ENCODE results near the gene THRB.

THRB gene

GRCh38 chr3:24494618-24495325 is at the start of gene THRB:
THRB (minus strand) TSS chr3:24494850.
- peak; percentile 92 for DNase-seq

- no peak for DNase-seq
Observed at GRCh38 chr3:24541935-24542334, 47.3 kb upstream of the THRB start.

DNA sequence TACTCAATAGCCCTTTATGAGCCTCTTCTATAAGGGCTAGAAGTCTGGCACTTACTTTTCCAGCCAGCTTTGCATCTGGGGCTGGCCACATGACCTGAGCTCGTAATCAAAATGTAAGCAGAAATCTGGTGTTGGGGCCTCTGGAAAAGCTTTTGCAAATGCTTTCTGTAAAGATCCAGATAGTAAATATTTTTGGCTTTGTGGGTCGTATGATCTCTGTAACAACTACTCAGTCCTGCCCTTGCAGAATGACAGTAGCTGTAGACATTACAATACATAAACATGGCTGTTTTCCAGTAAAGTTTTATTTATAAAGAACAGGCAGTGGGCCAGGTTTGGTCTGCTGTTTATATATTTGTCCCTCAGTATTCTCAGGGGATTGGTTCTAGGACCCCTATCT is 46.2 kb upstream of the THRB start:
- no peak for DNase-seq

DNA sequence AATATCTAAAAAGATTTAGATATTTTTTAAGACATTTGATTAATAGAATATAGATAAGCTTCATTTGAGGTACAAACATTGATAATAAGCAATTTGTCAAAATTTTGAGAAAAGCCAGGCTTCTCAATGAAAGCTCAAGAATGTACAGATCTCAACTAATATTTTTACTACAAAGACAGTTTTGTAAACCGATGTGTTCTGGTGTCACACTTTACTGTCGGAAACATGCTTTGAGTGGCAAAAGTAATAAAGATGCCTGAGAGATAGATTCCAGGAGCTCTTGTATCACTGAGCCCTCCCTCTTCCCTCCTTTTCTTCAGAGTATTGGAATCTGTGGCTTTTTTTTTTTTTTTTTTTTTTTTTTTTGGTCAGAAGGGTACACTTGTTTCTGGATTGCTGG is 45.0 kb upstream of the THRB start:
- no peak for DNase-seq

DNA sequence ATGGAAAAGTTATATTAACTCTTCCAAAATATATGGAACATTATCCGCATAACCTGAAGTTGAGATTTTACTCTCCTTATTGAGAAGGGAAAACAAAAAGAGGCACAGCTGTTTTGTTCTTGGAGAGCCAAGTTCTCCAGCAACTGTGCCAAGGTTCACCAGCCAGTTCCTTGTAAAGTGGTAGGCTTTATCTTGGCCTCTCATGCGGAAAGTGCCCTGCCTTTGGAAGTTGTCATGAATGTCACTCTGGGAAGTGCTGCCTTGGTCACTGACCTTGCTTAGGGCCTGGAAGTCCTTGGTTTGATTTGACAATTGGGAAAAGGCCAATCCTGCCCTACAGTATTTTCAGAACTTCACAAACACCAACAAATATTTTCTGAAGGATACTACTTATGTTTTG is 44.2 kb upstream of the THRB start:
- DNase-seq, result no peak

DNA sequence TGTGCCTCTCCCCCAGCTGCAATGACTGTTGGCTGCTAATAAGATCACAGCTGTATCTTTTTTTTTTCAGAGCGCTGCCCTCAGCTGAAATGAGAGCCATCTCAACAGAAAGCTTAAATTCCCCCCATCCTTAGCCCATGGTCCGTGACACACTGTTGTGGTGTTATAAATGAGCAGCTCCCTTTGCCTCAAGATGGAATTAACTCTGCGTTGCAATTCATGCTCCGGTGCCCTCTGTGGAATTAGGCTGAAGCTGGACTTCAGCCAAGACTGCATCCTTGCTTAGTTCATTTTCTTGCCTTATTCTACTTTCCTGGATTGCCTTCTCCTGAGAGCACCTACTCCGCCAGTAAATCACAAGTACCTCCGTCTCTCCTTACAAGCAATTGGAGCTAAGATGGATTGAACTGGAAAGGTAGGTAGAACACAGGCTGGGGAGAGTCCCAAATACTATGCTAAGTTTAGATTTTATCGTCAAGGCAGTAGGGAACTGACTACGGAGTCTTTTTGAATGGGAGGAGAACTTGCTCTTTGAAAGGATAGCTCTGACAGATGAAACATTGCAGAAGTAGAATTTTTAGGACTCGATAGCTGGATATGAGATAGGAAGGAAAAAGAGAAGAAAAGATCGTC is 39.0 kb upstream of the THRB start:
- no peak for DNase-seq

DNA sequence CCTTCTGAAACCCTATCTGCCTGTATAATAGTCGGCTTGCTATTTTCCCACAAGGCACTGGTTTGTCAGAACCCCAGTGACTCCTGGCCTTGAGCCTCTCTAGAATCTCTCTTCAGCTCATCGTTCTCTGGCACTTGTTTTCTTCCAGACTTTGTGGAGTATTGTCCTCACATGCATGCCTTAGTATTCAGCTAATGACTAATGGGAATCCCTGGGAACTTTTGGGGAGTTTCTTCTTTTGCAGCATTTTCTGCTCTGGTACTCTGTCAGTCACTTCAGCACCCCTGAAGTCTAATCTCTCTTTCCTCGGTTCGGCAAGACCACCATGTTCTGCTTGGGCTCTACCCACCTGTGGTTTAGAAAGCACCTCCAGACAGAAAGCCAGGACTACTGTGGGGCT is 35.8 kb upstream of the THRB start:
- DNase-seq, result no peak

- DNase-seq, result no peak
Observed at GRCh38 chr3:24529210-24529609, 34.6 kb upstream of the THRB start.

DNA sequence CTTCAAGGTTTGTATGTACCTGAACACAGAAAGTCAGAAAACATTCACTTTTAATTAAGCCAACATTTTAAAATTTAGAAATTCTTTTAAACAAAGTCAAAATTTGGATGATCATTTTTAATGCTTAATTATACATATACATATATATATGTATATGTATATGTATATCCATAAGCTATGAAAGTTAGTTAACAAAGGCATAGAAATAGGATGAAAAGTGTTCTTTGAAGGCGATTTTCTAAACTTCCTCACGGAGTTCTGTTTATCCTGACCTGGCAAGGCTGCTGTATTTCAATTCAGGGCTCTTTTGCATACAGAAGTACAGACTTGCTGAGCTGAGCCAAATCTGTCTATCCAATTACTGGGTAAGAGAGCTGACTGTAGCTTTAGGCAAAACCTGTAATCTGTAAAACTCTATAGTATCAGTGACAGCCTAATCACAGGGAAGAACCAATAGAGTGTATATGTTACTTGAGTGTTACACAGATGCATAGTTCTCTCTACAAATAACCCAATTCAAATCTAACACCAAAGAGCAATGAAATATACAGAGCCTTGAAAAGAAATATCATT is 32.1 kb upstream of the THRB start:
- no peak for DNase-seq

DNA sequence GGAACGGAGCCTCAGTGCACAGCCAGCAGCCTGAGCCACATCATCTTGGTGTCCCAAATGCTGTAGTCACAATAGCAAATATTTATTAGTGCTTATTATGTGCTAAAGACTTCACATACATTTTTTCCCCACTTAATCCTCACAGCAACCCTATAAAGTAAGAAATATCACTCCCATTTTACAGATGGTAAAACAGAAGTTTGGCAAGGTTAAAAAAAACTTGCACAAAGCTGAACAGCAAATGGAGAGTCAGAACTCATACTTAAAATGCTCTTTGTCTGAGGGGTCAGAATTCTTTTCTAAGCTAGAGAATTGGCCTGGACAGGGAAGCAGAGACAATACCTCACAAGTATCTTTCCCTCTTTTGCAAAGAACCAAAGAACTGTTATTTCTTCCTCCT is 30.9 kb upstream of the THRB start:
- no peak for DNase-seq

GRCh38 chr3:24525022-24525421 is 30.4 kb upstream of the THRB start:
- no peak for DNase-seq

DNA sequence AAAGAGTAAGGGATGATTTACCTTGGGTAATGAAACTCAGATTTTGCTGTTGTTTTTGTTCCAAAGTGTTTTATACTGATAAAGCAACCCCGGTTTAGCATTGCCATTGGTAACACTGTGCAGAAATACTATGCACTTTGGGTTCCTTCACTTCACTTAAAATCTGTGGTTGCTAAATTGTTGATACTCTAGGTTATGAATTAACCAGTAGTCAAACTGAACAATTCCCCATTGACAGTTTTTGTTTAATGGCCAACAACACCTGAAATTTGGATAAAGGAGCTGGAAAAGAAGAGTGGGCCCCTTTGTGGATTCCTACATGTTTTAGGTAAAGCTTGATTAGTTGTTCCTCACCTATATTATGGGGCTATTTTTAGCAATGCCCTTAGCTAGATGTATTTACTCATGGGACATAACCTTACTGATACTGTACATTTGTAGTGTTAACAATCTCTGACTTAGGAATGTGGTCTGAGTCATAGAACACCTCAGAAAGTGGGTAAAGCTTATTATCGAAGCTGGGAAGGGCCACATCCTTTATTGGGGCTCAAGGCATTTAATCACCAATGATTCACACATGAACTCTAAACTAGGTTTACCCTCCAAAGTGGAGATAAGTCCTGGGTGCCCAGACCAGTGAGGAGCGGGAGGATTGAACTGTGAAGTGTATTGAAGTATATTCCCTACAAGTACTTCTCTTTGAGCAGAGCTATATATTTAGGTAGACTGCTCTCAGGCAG is 29.5 kb upstream of the THRB start:
- no peak for DNase-seq

- no peak for DNase-seq
Observed at GRCh38 chr3:24523215-24523614, 28.6 kb upstream of the THRB start.

DNA sequence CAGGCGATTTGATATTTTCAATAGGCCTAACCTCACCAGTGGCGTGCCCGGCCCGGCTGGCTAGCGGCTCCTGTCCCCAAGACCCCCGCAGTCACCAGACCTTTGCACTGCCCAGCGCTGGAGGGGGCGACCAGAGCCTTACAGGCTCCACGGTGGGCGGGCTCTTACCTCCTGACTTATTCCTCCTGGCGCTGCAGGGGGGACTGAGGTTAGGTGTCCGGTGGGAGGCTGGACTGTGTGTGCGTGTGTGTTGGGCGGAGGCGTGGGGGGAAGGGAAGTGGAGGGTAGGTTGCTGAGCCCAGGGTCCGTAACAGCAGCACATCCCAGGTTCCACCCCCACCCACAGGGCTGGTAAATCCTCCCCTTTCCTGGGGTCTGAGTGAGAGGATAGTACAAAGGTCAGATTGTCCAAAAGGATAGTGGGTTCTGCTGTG is 27.5 kb upstream of the THRB start:
- peak; percentile 81 for DNase-seq

GRCh38 chr3:24521420-24522145 is 26.9 kb upstream of the THRB start:
- peak; percentile 87 for DNase-seq

DNA sequence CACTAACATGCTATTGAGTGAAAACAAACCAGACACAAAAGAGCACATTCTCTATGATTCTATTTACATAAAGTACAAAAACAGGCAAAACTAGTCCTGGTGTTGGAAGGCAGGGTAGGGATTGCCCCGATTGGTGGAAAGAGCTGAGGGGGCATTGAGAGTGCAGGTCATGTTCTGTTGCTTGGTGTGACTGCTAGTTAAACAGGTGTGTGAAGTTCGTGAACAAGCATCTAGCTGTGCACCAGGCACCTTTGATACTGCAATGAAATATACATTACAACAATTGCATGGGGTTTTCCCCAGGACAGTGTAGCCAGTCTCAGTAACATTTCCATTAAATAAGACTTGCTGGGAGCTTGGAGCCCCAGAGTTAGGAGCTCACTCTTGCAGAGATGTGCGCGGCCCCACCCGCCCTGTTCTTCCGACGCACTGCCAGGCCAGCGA is 26.3 kb upstream of the THRB start:
- no peak for DNase-seq

DNA sequence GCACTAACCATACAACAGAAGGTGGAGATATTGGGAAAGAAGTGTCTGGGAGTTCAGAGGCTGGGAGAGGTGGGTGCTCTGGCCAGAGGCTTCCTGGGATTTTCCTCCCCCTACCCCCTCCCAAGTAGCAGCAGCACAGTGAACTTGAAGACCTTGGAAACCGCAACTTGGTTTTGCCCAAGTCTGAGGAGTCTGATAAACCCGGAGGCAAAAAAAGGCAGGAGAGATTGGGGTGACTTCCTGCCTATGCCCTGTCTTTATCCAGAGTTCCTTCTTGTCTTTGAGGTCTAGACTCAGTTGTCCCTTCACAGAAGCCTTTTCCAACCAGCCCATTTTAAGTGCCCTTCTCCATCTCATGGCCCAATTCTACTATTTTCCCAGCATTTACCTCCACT is 25.4 kb upstream of the THRB start:
- no peak for DNase-seq

GRCh38 chr3:24519368-24520100 is 24.9 kb upstream of the THRB start:
- peak; percentile 31 for DNase-seq

GRCh38 chr3:24518990-24519367 is 24.3 kb upstream of the THRB start:
- no peak for DNase-seq

DNA sequence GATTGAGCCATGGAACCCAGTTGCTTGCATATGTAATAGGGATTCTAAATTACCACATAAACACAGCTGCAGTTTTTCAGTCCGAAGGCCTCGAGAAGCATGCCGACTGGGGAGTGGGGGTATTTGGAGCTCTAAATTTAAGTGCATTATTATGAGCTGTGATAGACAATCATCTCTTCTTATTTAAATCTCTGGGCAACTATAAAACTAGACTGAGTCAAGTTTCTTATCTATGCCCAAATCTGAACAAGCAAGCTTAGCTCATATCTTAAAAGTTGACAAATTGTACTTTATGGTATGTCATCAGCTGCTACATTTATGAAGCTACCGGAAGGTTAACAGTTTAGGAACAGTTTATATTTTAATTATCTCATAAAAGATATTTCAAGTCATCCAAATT is 19.5 kb upstream of the THRB start:
- no peak for DNase-seq

GRCh38 chr3:24513463-24513862 is 18.8 kb upstream of the THRB start:
- DNase-seq, result no peak

GRCh38 chr3:24512564-24513197 is 18.0 kb upstream of the THRB start:
- DNase-seq, result no peak

Measured in retina (tissue), 1 donor.